ENCODE measurements around the gene IGDCC3. TPM values are rescaled to one million over a fixed set of nuclear protein-coding genes. Genes with fewer than 3 reads are reported as not detected.
A peak's percentile ranks its signal among the peaks of the same experiment; 100 is the strongest.

The IGDCC3 gene
- total RNA-seq, 3 donors from 2014 or later (not counting 1 experiment from before 2014, with no cell fraction given): not detected

DNA sequence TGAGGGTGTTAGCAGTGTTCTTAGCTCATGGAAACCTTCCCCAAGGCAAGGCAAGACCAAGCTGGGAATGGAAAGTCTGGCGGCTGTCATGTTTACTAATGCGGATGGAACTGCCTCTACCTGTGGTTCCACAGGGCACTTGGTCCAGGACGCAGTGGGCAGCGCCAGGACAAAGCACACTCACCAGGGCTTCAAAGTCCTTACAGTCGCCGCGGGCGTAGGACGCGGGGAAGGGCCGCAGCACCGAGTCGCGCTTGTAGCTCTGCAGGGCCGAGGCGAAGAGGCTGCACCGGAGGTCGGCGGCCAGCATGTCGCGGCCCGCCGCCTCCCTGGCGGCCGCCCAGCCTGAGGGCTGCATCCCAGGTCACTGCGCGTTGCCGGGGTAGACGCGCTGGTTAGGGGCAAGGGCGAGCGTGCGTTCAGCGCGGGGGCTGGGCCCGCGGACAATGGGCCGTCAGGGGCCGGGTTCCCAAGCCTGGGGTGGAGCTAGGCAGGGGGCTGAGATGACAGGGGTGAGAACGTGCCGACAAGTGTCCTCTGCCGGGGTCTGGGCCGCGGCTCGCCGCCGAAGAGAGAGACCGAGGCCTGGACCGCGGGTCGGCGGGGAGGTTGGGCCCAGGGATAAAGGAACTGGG, 91.6 kb downstream of the IGDCC3 start:
- peaks cover 35% of the 10 kb centered on the region in 2 donors for H3K4me1 Mint-ChIP-seq
- H3K4me3 Mint-ChIP-seq: peak overlapping the region; percentile 92
- H3K27me3 Mint-ChIP-seq (ENCODE audit: low read depth in 2 of 2): no peaks in the 10 kb centered on the region
- Histone ChIP-seq H3K4me1 (ENCODE audit: control insufficient read depth, insufficient read depth, low read length) (peaks cover 20% of the 10 kb centered on the region), H3K4me3 (ENCODE audit: low read length) (peak overlapping the region; percentile 86), H3K27me3 (ENCODE audit: control insufficient read depth, insufficient read depth, low read length) (no peaks in the 10 kb centered on the region), H3K9me3 (ENCODE audit: control insufficient read depth, insufficient read depth, low read length) (no peaks in the 10 kb centered on the region), H3K27ac (ENCODE audit: low read length) (peak overlapping the region; percentile 85), H3K36me3 (ENCODE audit: control insufficient read depth, insufficient read depth, low read length) (no peaks in the 10 kb centered on the region)
- H3K27ac Mint-ChIP-seq: peak overlapping the region; percentile 88 to 91
- ATAC-seq (peak; percentile 16 to 38 (median 24)), DNase-seq (peak; percentile 42 to 54)
- intact Hi-C loops (cut with micrococcal nuclease): loop anchor here (1.0 to 2.0 kb wide), 2 partner anchors 18 to 101 kb away; partner anchors contain the start of genes CLPX and RNU5B-1
- TF ChIP-seq, protein P1, sequence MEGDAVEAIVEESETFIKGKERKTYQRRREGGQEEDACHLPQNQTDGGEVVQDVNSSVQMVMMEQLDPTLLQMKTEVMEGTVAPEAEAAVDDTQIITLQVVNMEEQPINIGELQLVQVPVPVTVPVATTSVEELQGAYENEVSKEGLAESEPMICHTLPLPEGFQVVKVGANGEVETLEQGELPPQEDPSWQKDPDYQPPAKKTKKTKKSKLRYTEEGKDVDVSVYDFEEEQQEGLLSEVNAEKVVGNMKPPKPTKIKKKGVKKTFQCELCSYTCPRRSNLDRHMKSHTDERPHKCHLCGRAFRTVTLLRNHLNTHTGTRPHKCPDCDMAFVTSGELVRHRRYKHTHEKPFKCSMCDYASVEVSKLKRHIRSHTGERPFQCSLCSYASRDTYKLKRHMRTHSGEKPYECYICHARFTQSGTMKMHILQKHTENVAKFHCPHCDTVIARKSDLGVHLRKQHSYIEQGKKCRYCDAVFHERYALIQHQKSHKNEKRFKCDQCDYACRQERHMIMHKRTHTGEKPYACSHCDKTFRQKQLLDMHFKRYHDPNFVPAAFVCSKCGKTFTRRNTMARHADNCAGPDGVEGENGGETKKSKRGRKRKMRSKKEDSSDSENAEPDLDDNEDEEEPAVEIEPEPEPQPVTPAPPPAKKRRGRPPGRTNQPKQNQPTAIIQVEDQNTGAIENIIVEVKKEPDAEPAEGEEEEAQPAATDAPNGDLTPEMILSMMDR (IDR thresholded peaks at IDR 0.05): no peak
- no peaks in the 10 kb centered on the region for H3K36me3 Mint-ChIP-seq
- no peaks in the 10 kb centered on the region for H3K9me3 Mint-ChIP-seq
- under 1% methylated on average over 52 of the region's 52 CpGs for WGBS (ENCODE audit: insufficient coverage)

DNA sequence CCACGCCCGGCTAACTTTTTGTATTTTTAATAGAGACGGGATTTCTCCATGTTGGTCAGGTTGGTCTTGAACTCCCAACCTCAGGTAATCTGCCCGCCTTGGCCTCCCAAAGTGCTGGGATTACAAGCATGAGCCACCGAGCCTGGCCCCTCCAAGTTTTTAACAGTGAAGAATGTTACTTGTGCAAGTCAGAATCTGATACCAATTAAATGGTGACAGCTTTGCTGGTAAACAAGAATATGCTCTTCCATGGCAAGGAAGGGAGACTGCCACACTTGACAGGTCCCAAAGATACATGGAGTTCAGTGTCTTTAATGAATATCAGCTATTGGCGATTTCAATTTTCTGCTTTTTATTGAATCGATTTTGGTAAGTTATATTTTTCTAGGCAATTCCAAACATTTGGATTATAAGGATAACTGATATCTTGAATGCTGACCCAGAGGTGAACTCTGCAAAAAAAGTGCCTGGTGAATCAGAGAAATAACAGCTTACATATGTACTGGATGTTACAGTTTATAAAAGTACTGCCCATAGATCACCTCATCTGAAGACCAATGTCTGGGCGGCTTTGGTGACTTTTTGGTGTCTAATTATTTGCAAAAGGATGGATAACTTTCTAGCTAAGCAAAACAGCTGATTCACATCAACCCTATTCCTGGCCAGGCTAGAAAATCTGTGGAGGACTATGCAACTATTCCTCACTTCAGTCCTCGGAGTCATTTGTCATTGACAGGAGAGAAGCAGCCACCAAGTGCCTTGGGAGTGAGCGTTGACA, 92.3 kb downstream of the IGDCC3 start:
- WGBS (ENCODE audit: insufficient coverage): 79% methylated on average over 9 of the region's 10 CpGs
- H3K27ac ChIP-seq (ENCODE audit: low read length): peak overlapping the region; percentile 85

DNA sequence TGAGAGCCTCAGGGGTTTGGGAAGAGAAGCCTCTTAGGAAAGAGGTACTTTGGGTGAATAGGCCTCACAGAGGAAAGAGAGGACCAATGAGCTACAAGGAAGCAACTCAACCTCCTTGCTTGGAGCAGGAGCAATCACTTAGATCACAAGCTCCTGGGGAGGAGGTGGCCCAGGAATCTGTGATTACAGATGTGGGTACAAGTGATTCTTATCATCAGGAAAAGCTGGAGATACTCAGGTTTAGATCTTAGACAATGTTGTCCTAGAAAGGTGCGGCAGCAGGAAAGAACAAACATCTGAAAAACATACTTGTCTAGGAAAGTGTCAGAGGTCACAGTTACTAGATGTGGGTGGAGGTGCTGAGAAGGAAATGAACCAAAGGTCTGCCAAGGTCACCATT, 99.3 kb downstream of the IGDCC3 start:
- no peaks in the 10 kb centered on the region for H3K36me3 ChIP-seq (ENCODE audit: control insufficient read depth, insufficient read depth, low read length)
- Mint-ChIP-seq H3K4me1 (peaks cover 40 to 50% of the 10 kb centered on the region in 2 donors), H3K9me3 (no peaks in the 10 kb centered on the region), H3K27me3 (ENCODE audit: low read depth in 2 of 2) (no peaks in the 10 kb centered on the region), H3K4me3 (peak overlapping the region; percentile 29), H3K27ac (peak overlapping the region; percentile 10 to 76), H3K36me3 (no peaks in the 10 kb centered on the region)
- H3K9me3 ChIP-seq (ENCODE audit: control insufficient read depth, insufficient read depth, low read length): no peaks in the 10 kb centered on the region
- H3K4me3 ChIP-seq (ENCODE audit: low read length): no peak overlapping the region
- TF ChIP-seq, protein P1 (IDR thresholded peaks at IDR 0.05): no peak
- H3K27me3 ChIP-seq (ENCODE audit: control insufficient read depth, insufficient read depth, low read length): no peaks in the 10 kb centered on the region
- ATAC-seq: peak in 1 of 3 donors; percentile 54
- no peak for DNase-seq
- intact Hi-C loops (cut with micrococcal nuclease): no loop called here
- 63% methylated on average over 1 of the region's 1 CpG for WGBS (ENCODE audit: insufficient coverage)
- H3K4me1 ChIP-seq (ENCODE audit: control insufficient read depth, insufficient read depth, low read length): peaks cover 11% of the 10 kb centered on the region
- H3K27ac ChIP-seq (ENCODE audit: low read length): no peak overlapping the region

More for the DNA sequence above, 92.3 kb downstream of the IGDCC3 start:
- Mint-ChIP-seq H3K4me1 (peaks cover 35% of the 10 kb centered on the region in 2 donors), H3K36me3 (no peaks in the 10 kb centered on the region), H3K9me3 (no peaks in the 10 kb centered on the region), H3K4me3 (peak overlapping the region; percentile 92), H3K27ac (peak overlapping the region; percentile 88 to 91), H3K27me3 (ENCODE audit: low read depth in 2 of 2) (no peaks in the 10 kb centered on the region)
- TF ChIP-seq, protein P1 (IDR thresholded peaks at IDR 0.05): no peak
- intact Hi-C loops (cut with micrococcal nuclease): loop anchor here (1.0 to 2.0 kb wide), 2 partner anchors 19 to 101 kb away; partner anchors contain the start of genes CLPX and RNU5B-1
- Histone ChIP-seq H3K4me1 (ENCODE audit: control insufficient read depth, insufficient read depth, low read length) (peaks cover 20% of the 10 kb centered on the region), H3K9me3 (ENCODE audit: control insufficient read depth, insufficient read depth, low read length) (no peaks in the 10 kb centered on the region), H3K36me3 (ENCODE audit: control insufficient read depth, insufficient read depth, low read length) (no peaks in the 10 kb centered on the region), H3K4me3 (ENCODE audit: low read length) (peak overlapping the region; percentile 86), H3K27me3 (ENCODE audit: control insufficient read depth, insufficient read depth, low read length) (no peaks in the 10 kb centered on the region)
- no peak for ATAC-seq
- DNase-seq: no peak

Other genes with a start within 250 kb of the IGDCC3 start
- 10 to 100 TPM; 19.1 to 33.9 (median 26.7) TPM for gene PDCD7, start 244.2 kb downstream of the IGDCC3 start, total RNA-seq
- gene CLPX, start 192.7 kb downstream of the IGDCC3 start, total RNA-seq: 10 to 100 TPM; 35.4 to 39.9 (median 38.2) TPM
- under 1 TPM; 0.24 to 0.61 (median 0.35) TPM for gene CILP, start 166.5 kb downstream of the IGDCC3 start, total RNA-seq
- gene PARP16, start 91.1 kb downstream of the IGDCC3 start, total RNA-seq: 10 to 100 TPM; 11.7 to 19.3 (median 16.4) TPM
- not detected for gene RNU5A-1, start 82.0 kb downstream of the IGDCC3 start, total RNA-seq
- 10 to 100 TPM in 1 of 3 donors, not detected in 2; 15.0 TPM for gene RNU5B-1, start 73.3 kb downstream of the IGDCC3 start, total RNA-seq
- gene IGDCC4, start 44.9 kb upstream of the IGDCC3 start, total RNA-seq: under 1 TPM; 0.07 to 0.25 (median 0.09) TPM
- 10 to 100 TPM; 51.7 to 64.8 (median 62.4) TPM for gene DPP8, start 139.7 kb upstream of the IGDCC3 start, total RNA-seq
- gene HACD3, start 152.5 kb upstream of the IGDCC3 start, total RNA-seq: 10 to 100 TPM; 13.5 to 24.7 (median 15.1) TPM
- 10 to 100 TPM; 23.5 to 33.6 (median 26.4) TPM for gene INTS14, start 233.1 kb upstream of the IGDCC3 start, total RNA-seq
- gene SLC24A1, start 243.9 kb upstream of the IGDCC3 start, total RNA-seq: 10 to 100 TPM in 1 of 3 donors, 1 to 10 TPM in 2; 6.9 to 12.5 (median 7.8) TPM

Measured in natural killer cell (primary cell).